NCI-H226 (cell line): ENCODE results near the gene SRP19.
"Not testable (repeated sequence)": the region's sequence is repeated elsewhere in the genome, so short reads cannot be mapped to it uniquely, and the experiment has no call there.

Experiments
- DNase-seq: peaks from one replicate; pipeline ENCODE4 v3.0.0-alpha.2; 2015

The SRP19 gene

DNA sequence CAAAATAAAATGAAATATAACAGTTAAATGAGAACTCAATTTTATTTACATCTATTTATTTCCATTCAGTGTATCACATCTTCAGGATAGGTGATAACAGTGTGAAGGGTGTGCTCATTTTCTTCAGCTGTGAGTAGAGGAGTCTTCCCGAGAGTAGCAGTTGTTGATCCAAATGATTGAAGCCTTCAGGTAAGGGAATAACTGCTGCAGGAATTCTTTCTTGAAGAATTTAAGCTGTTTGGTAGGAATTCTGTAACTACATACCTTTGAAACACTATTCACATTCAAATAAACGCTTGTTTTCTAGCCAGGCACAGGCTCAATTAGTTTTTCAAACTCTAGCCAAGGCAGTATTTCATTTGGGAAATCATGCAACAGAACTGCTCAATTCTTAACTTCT, 15.3 kb downstream of the SRP19 start:
- no peak for DNase-seq

DNA sequence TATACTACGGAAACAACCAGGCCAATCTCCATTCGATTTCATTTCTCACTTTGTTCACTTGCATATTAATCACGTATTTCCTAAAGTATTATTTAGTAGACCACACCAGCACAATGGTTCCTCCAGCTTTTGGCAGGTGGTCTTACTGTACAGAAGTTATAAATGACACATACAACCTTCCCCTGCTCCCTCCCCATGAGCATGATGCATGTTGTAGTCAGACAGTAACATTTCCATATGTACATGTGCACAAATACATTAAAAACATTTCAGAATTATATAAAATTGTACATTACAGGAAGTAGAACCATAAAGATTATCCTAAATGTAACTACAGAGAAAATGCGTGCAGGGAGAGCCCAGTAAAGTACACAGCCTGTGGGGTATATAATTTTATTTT, 17.0 kb downstream of the SRP19 start:
- no peak for DNase-seq

DNA sequence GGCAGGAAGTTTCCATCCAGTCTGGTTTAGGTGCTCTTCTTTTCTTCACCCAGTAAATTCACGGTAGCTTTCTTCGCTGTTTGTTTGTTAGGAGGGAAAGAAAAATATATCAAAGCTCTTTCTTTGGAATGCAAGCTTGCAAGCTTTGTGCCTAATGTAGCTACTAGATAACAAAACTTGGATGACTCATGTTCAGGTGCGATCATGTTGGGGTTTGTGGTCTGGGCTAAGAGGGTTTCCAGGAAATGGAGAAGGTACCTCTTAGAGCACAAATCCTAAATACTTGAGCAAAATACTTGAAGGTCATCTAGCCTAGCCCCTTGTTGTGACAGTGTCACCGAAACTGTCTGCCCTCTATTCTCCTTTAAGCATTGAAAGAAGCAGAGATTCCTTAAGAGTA, 17.7 kb downstream of the SRP19 start:
- DNase-seq = peak; percentile 63

DNA sequence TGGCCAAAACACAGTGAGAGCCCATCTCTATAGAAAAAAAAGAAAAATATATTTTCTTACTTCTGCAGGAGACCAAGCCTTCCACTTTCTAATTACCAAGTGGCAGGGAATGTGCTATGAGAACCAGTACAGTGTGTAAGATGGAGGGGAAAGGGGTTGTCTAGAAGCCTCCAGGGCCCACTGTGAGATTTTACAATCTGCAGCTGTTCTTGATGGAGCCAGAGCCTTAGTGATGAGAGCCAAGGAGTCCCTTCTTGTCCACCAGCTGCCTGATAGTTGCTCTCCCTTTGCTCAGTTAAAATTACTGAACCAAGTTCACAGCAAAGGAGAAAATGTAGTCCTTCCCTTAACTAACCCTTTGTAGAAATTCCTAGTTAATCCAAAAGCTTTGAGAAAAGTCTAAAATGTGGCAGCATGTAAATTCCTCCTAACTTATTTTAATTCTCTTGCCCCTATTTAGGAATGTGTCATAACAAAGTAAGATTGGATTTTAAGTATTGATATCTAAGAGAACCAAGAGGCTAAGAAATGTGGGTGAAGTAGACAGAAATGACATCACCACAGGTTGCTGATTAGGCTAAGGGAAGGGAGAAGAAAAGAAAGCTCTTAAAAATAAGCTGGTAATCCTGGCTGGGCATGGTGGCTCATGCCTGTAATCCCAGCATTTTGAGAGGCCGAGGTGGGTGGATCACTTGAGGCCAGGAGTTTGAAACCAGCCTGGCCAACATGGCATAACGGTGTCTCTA, 19.3 kb downstream of the SRP19 start:
- no peak for DNase-seq

DNA sequence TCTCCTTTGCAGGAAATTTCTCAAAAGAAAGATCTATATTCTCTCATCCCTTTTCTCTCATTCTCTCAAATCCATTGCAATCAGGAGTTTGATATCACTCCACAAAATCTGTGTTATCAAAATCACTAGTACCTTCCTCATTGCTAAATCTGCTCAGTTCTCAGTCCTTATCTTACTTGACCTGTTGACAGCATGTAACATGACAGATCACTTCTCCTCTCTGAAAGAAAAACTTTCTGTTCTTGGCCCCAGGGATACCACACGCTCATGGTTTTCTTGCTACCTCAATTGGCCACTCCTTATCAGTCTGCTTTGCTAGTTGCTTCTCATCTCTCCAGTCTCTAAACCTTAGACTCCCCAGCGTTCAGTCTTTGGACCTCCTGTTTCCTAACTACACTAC, 22.1 kb downstream of the SRP19 start:
- DNase-seq = no peak

DNA sequence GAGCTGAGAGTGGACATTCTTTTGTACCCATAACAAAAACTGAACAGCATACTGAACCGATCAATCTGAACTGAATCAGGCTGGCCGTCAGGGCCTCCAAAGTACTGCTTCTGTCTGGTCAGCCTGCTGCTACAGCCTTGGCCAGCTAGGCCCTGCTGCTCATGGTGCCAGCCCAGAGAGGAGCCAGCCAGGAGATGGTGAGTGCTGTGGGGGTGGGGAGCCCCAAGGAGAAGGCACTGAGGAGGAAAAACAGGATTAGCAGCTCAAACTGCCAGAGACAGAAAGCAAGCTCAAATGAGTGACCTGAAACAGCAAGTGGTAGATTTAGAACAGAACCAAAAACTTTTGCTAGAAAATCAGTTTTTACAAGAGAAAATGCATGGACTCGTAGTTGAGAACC, 23.9 kb downstream of the SRP19 start:
- no peak for DNase-seq

DNA sequence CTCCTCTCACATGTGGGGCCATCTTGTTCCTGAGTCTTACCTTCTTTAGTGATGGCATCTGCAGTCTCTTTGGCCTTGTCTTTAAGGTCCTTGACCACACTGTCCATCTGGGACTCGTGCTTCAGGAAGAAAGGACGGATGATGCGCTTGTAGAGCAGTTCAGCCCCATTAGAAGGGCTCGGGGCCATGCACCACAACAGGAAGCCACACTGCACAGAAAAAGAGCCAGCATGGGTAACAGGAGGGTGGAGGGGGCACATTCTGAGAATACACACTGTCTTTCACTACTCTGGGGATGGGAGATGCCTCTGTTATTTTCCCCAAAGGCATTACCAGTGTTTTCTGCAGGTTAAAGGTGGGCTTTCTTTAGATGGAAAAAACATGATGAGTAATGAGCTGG, 25.9 kb downstream of the SRP19 start:
- DNase-seq = no peak

DNA sequence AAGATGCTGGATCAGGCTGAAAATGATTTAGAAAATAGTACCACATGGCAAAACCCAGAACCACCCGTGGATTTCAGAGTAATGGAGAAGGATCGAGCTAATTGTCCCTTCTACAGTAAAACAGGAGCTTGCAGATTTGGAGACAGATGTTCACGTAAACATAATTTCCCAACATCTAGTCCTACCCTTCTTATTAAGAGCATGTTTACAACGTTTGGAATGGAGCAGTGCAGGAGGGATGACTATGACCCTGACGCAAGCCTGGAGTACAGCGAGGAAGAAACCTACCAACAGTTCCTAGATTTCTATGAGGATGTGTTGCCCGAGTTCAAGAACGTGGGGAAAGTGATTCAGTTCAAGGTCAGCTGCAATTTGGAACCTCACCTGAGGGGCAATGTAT, 31.0 kb downstream of the SRP19 start:
- not testable (repeated sequence) for DNase-seq

DNA sequence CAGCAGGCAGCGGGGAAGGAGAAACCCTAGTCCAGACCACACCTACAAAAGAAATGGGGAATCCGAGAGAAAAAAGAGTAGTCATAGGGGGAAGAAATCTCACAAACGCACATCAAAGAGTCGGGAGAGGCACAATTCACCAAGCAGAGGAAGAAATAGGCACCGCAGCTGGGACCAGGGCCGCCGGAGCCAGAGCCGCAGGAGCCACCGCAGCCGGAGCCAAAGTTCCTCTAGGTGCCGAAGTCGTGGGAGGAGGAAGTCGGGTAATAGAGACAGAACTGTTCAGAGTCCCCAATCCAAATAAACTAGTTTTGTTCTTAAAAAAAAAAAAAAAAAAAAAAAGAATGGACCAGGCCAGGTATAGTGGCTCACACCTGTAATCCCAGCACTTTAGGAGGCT, 31.7 kb downstream of the SRP19 start:
- no peak for DNase-seq

DNA sequence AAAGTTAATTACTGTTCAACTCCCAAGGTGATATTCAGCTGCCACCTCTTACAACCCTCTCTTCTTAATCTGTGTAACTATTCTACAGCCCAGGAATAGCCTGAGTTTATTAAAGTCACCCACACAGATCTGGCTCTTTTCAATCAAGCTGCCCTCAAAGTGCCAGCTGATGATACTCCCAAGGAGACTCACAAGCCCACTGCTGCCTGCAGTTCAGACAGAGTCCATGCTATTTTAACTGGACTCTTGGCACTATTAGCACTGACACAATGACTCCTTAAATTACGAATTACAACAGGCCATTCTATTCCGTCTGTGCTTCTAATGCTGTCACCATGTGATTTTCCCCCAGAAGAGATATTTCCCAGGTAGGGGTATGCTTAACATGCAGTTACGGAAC, 34.6 kb downstream of the SRP19 start:
- no peak for DNase-seq

DNA sequence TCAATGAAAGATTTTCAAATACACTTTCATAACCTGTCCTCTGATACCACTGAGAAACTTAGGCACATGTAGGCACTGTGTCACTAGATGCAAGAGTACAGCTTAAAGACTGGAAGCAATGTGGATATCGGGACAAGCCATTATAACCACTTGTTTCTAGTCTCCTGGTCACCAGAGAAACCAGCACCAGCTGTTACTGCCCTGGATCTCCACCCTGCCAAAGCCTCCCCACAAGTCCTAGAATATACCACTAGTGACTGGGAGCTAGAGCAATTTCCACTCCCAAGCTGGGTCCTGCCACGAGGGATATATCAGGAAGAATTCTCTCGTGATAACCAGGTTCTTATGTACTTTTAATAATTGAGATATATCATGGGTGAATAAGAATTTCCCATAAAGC, 41.5 kb downstream of the SRP19 start:
- DNase-seq = no peak

DNA sequence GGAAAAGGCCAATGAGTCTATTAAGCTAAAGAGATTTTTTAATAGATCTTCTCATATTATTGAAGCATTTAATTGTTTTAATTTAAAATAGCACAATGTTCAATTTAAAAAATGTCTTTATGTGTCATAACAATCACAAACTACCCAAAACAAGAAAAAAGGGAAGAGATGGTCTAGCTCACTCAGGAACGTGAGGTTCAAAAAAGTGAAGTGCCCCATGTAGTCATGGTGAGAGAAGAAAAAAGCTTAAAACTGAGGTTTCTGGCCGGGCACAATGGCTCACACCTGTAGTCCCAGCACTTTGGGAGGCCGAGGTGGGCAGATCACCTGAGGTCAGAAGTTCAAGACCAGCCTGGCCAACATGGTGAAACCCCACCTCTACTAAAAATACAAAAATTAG, 43.9 kb downstream of the SRP19 start:
- not testable (repeated sequence) for DNase-seq

DNA sequence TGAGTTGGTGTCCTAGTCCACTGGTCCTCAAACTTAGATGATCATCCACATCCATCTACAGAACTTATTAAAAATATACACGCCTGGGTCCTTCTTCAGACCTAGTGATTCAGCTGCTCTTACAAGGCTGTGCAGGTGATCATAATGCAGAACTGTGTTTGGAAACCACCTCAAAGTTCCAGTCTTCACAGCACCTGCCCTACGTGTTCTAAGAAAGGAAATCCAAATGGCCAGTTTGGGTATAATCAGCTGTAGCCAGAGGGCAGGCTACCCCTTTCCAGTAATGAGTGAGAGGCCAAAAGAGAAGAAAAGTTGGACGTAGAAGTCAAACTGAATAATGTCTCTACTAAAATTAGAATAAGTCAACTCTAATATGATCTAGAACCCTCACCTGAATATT, 45.5 kb downstream of the SRP19 start:
- no peak for DNase-seq

DNA sequence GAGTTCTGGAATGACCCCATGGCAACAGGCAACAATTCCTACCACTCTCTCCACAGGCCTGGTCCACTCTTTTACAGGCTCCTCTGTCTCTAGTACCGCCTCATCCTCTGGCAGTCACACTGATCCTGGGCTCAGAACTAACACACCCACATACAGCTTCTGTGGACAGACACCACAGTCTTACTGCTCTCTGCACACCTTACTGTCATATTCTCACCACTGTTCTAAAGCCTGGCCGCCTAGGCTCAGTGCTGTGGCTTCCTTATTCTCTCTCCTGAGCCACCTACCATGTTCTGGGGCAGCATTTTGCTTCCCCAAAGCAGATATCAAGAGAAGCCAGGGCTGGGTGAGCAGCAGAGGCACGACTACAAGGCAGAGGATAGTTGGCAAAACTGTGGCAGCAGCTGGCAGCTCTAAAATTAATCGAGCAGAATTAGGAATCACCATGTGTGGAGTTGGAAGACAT, 46.1 kb downstream of the SRP19 start:
- DNase-seq = no peak

DNA sequence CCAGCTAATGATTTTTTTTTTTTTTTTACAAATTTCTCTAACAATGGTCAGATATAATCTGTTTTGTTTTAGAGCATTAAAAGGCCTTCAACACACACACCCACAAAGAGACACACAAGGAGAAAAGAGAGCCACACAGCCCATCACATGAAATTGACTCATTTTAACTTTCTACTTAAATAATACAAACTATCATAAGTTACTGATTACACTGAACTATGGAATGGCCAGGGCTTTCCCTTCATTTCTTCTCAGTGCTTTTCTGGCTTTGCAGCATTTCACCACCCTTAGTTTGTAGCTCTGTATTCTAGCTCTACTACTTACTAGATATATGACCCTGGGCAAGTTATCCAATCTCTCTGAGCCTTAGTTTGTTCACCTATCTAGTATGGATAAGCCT, 47.8 kb downstream of the SRP19 start:
- no peak for DNase-seq

DNA sequence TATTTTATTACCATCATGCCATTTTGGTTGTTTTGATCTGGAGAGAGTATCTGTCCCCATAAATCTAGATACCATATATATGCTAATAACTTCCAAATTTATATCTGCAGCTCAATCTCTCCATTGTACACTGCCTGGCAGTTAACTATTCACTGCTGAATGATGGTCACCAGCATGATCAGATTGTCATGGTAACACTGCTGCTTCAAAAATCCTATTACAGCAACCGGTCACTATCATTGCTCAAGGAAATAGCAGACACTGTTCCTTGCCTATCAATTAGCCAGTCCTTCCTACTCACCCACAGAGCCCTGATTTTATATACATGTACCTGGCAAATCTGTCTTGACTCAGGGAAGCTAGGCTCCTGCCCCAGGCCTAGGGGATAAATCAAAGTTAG, 49.4 kb downstream of the SRP19 start:
- no peak for DNase-seq

DNA sequence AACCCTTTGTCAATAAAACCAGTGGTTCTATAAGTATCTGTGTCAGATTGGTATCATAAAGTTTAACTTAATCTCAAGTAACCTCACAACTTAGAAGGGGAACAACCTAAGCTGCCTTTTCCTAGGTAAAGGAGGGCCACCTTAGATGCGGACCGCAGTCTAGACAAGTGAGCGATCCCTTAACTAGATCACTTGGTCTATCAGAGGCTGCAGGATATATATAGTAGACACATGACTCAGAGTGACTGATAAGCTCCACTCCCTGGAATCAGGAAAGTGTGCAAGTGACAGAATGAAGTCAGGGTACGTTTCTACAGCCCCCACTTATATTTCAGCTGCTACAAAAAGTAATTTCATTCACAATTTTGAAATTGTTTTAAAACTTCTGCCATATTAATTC, 53.5 kb downstream of the SRP19 start:
- peak; percentile 35 for DNase-seq

DNA sequence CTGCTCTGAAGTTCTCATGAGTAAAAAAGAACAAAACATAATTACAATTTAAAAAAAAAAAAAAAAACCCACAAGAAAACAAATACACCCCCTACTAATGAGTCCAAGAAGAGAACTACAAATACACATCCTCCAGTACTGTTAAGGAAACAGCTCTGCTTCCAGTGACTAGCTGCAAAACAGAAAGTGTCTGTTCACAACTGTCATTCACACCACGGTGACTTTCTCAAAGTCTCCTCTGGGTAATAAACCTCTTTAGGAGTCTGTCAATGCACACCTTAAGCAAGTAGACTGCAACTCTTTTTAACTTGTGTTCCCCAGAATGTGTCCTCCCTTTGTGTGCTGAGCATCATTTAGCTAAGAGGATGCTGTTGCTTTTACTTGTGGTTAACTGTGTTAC, 54.7 kb downstream of the SRP19 start:
- DNase-seq = no peak

DNA sequence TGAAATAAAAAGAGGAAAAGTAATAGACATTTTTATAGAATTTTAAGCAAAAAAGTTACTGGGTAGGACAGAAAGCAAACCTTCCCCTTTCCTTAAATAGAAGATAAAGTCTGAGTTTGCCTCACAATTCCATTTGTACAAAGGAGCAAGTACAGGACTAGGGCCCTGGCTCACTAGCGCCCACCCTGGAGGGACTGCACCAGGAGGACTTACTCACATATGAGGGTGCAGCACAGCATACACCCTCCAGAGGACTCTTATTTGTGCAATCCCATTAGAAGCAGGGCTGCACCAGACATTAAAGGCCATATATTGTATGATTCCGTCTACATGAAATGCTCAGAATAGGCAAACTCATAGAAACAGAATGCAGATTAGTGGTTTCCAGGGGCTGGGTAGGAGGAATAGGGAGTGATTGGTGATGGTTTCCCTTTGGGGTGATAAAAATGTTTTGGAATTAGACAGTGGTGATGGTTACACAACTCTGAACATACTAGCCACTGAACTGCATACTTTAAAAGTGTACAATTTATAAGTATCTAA, 56.4 kb downstream of the SRP19 start:
- DNase-seq = peak; percentile 26

DNA sequence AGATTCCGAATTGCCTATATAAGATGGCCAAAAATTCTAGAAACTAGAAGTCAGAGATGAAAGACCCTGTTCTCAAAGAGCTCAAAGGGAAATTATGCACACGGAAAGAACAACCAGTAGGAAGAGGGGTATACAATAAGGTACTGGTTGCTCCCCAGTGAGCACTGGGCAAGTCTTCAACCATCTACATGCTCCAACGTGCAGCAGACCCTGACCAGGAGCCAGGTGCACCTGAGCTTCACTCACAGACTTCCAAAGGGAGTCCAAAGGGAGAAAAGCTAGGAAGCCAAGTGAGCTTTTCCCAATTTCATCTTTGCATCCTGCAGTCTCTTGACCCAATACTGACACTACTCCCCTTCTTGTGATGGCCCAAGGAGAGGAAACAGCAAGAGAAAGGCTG, 57.0 kb downstream of the SRP19 start:
- DNase-seq = no peak

DNA sequence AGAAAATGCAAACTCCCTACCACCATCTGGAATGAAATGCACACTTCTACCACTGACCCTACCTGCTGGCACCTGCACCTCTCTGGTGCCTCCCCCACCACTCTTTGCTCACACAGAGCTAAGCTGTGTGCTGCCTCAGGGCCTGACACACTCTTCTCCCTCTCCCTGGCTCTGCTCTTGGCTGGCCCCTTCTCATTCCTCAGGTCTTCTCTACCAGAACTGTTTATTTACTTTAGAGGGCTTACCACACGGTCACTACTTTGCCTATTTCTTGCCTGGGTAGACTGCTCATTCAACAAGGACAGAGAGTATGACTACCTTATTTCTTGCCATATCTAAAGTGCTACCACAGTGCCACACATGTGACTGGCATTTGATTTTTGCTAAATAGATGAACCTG, 57.6 kb downstream of the SRP19 start:
- DNase-seq = no peak
